ENCODE results near the gene EXOC3L1. TPM values are rescaled to one million over a fixed set of nuclear protein-coding genes. Genes with fewer than 3 reads are reported as not detected.

EXOC3L1 gene
- total and polyA plus RNA-seq, 2 of the 13 experiments (the other 11 are each of a cell fraction or from before 2014, with no cell fraction given) = 0.12 TPM; not detected in 1

DNA sequence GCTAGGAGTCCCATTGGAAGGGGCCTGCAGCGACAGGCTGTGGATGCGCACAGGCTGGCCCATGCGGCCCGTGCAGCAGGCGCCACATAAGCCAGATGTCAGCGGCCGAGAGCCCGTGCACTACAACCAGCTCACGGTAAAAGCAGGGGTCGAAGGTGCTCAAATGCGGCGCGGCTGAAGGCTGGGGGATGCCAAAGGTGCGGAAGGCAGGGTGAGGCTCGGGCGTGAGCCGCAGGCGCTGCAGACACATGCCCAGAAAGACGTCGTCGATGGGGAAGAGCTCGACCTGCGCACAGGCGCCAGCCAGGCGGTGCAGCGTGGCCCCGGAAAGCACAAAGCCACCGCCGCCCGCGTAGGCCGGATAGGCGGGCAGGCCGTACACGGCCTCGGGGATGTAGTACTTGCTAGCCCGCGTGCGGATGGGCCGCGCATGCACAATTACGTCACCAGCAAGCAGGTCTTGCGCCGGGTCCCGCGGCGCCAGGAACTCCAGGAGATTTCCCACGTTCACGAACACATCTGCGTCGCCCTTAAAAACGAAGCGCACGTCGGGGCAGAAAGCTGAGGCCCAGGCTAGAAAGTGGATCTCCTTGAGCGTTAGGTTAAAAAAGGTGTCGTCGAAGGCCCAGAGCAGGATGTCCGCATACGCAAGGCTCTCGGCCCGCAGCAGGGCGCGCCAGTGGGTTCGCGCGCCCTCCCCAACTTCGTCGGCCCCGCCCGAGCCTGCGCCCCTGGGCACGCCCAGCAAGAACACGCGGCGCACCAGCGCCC lies 40.5 kb downstream of the EXOC3L1 start (continued):
- peak; percentile 46 for TF ChIP-seq ZNF407 (CRISPR knock-in tag; IDR thresholded peaks at IDR 0.05; ENCODE audit: not compliant biosample characterization)
- peak; percentile 85 for TF ChIP-seq RBM22 (optimal IDR thresholded peaks at IDR 0.05; ENCODE audit: low read length)
- no peak for TF ChIP-seq ERF (CRISPR knock-in tag; IDR thresholded peaks at IDR 0.05)
- TF ChIP-seq ZFP1 (CRISPR knock-in tag; IDR thresholded peaks at IDR 0.05) = no peak
- no peak for TF ChIP-seq ZNF749 (CRISPR knock-in tag; IDR thresholded peaks at IDR 0.05; ENCODE audit: borderline replicate concordance)
- TF ChIP-seq KDM5A (IDR thresholded peaks at IDR 0.05; ENCODE audit: borderline replicate concordance, low read length) = no peak
- TF ChIP-seq ONECUT2 (CRISPR knock-in tag; IDR thresholded peaks at IDR 0.05) = no peak
- no peak for TF ChIP-seq ZNF616 (CRISPR knock-in tag; IDR thresholded peaks at IDR 0.05; ENCODE audit: low read depth)
- TF ChIP-seq ARNT2 (CRISPR knock-in tag; IDR thresholded peaks at IDR 0.05; ENCODE audit: low read depth) = no peak; the same call in 1 of the 2 replicates
- TF ChIP-seq ZNF747 (CRISPR knock-in tag; IDR thresholded peaks at IDR 0.05; ENCODE audit: borderline replicate concordance) = no peak
- peak; percentile 72 for TF ChIP-seq ZNF501 (CRISPR knock-in tag; IDR thresholded peaks at IDR 0.05)
- no peak for TF ChIP-seq ZNF260 (CRISPR knock-in tag; IDR thresholded peaks at IDR 0.05; ENCODE audit: borderline replicate concordance, low read depth)
- TF ChIP-seq SMC3 (IDR thresholded peaks at IDR 0.05; ENCODE audit: low read length) = no peak
- no peak for TF ChIP-seq ZFP36 (IDR thresholded peaks at IDR 0.05; ENCODE audit: borderline replicate concordance, low read depth, low read length, partially characterized antibody)
- no peak for TF ChIP-seq DNMT3B (CRISPR knock-in tag; conservative IDR thresholded peaks at IDR 0.05)
- TF ChIP-seq MYC (CRISPR knock-in tag; IDR thresholded peaks at IDR 0.05; ENCODE audit: borderline replicate concordance) = no peak
- TF ChIP-seq, protein P1, sequence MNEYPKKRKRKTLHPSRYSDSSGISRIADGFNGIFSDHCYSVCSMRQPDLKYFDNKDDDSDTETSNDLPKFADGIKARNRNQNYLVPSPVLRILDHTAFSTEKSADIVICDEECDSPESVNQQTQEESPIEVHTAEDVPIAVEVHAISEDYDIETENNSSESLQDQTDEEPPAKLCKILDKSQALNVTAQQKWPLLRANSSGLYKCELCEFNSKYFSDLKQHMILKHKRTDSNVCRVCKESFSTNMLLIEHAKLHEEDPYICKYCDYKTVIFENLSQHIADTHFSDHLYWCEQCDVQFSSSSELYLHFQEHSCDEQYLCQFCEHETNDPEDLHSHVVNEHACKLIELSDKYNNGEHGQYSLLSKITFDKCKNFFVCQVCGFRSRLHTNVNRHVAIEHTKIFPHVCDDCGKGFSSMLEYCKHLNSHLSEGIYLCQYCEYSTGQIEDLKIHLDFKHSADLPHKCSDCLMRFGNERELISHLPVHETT (CRISPR knock-in tag; conservative IDR thresholded peaks at IDR 0.05) = no peak
- TF ChIP-seq FUBP1 (CRISPR knock-in tag; IDR thresholded peaks at IDR 0.05; ENCODE audit: borderline replicate concordance) = no peak

All from HepG2 (cell line).